ENCODE measurements around the gene GGT5. TPM values are rescaled to one million over a fixed set of nuclear protein-coding genes. Genes with fewer than 3 reads are reported as not detected.

The GGT5 gene
- total and polyA plus RNA-seq, 2 of the 13 experiments (the other 11 are each of a cell fraction or from before 2014, with no cell fraction given): 0.69 to 3.1 TPM

- TF ChIP-seq BATF2 (CRISPR knock-in tag; IDR thresholded peaks at IDR 0.05) (peak; percentile 84; the same call in 1 of the 2 replicates), ETV6 (CRISPR knock-in tag; conservative IDR thresholded peaks at IDR 0.05) (peak; percentile 84), DR1 (CRISPR knock-in tag; IDR thresholded peaks at IDR 0.05) (no peak; the same call in 1 of the 2 replicates), ZNF788 (CRISPR knock-in tag; IDR thresholded peaks at IDR 0.05; ENCODE audit: borderline replicate concordance) (peak; percentile 87; the same call in 1 of the 2 replicates), ZBTB42 (CRISPR knock-in tag; IDR thresholded peaks at IDR 0.05) (peak; percentile 85), ZNF549 (CRISPR knock-in tag; IDR thresholded peaks at IDR 0.05) (no peak), REXO4 (CRISPR knock-in tag; IDR thresholded peaks at IDR 0.05; ENCODE audit: borderline replicate concordance) (no peak), TBL1XR1 (IDR thresholded peaks at IDR 0.05; ENCODE audit: borderline replicate concordance, low read length, partially characterized antibody) (no peak), ZNF44 (CRISPR knock-in tag; IDR thresholded peaks at IDR 0.05) (no peak), CENPT (CRISPR knock-in tag; IDR thresholded peaks at IDR 0.05; ENCODE audit: low read depth) (no peak), ZNF773 (CRISPR knock-in tag; IDR thresholded peaks at IDR 0.05; ENCODE audit: borderline replicate concordance) (0 out of 2 replicates have a peak, but pooled peaks have one; percentile 55), LCORL (IDR thresholded peaks at IDR 0.05) (no peak), LCORL (CRISPR knock-in tag; IDR thresholded peaks at IDR 0.05) (peak; percentile 36; the same call in 1 of the 2 replicates), ZNF232 (CRISPR knock-in tag; IDR thresholded peaks at IDR 0.05; ENCODE audit: borderline replicate concordance) (peak; percentile 87), SNAPC4 (CRISPR knock-in tag; IDR thresholded peaks at IDR 0.05) (no peak), ZNF792 (CRISPR knock-in tag; IDR thresholded peaks at IDR 0.05) (peak; percentile 85), ZNF510 (CRISPR knock-in tag; IDR thresholded peaks at IDR 0.05; ENCODE audit: low read depth) (no peak; the same call in 1 of the 2 replicates)
- TF ChIP-seq, protein P1, sequence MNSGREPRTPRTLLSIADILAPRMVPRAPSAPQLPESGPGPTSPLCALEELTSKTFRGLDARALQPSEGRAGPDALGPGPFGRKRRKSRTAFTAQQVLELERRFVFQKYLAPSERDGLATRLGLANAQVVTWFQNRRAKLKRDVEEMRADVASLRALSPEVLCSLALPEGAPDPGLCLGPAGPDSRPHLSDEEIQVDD (CRISPR knock-in tag; IDR thresholded peaks at IDR 0.05; ENCODE audit: borderline replicate concordance): no peak; the same call in 1 of the 2 replicates
- TF ChIP-seq, protein P2, sequence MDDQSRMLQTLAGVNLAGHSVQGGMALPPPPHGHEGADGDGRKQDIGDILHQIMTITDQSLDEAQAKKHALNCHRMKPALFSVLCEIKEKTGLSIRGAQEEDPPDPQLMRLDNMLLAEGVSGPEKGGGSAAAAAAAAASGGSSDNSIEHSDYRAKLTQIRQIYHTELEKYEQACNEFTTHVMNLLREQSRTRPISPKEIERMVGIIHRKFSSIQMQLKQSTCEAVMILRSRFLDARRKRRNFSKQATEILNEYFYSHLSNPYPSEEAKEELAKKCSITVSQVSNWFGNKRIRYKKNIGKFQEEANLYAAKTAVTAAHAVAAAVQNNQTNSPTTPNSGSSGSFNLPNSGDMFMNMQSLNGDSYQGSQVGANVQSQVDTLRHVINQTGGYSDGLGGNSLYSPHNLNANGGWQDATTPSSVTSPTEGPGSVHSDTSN (CRISPR knock-in tag; IDR thresholded peaks at IDR 0.05; ENCODE audit: borderline replicate concordance): peak; percentile 89; the same call in 1 of the 2 replicates
- TF ChIP-seq, protein P3, sequence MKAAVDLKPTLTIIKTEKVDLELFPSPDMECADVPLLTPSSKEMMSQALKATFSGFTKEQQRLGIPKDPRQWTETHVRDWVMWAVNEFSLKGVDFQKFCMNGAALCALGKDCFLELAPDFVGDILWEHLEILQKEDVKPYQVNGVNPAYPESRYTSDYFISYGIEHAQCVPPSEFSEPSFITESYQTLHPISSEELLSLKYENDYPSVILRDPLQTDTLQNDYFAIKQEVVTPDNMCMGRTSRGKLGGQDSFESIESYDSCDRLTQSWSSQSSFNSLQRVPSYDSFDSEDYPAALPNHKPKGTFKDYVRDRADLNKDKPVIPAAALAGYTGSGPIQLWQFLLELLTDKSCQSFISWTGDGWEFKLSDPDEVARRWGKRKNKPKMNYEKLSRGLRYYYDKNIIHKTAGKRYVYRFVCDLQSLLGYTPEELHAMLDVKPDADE (CRISPR knock-in tag; IDR thresholded peaks at IDR 0.05): no peak
Measured at GRCh38 chr22:24270556-24271385, 25.9 kb upstream of the GGT5 start, which contains the start of gene SPECC1L (continued).

Measured in HepG2 (cell line).